ENCODE results near the gene TXNDC5.

DNA sequence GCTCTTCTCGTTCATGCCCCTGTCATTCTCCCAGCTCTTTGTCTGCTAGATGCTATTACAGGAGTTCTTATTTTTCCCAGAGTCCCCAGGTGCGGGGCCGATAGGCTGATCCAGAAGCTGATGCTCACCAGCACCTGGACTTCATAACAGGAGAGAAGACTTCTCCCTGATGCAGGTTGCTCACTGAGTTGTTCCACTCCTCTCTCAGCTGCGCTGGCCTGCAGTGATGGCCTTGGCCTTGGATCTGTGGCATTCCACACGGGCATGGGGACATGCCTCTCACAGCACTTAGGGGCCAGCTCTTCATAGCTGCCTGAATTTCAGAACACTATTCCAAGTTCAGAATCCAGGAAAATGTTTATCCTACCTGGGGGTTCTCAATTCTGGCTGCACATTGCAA is 7.1 kb upstream of the TXNDC5 start:
- no peak for TF ChIP-seq NFE2 (IDR thresholded peaks at IDR 0.05; ENCODE audit: low read depth)
- TF ChIP-seq PHF20 (IDR thresholded peaks at IDR 0.05; ENCODE audit: partially characterized antibody) = no peak
- no peak for TF ChIP-seq ZHX1 (conservative IDR thresholded peaks at IDR 0.05; ENCODE audit: low read length)
- no peak for TF ChIP-seq SRF (CRISPR knock-in tag; IDR thresholded peaks at IDR 0.05)
- no peak for TF ChIP-seq SREBF2 (CRISPR knock-in tag; IDR thresholded peaks at IDR 0.05)
- TF ChIP-seq FOXM1 (IDR thresholded peaks at IDR 0.05; ENCODE audit: low read depth) = no peak
- no peak for TF ChIP-seq FOXM1 (CRISPR knock-in tag; IDR thresholded peaks at IDR 0.05; ENCODE audit: low read depth)
- no peak for TF ChIP-seq CTCF (IDR thresholded peaks at IDR 0.05 in 2 of 3, conservative IDR thresholded peaks at IDR 0.05 in 1 of 3; ENCODE audit: insufficient read depth in 2 of 3, low read depth in 1 of 3, low read length in 3 of 3)
- TF ChIP-seq NFYB (IDR thresholded peaks at IDR 0.05; ENCODE audit: extremely low read depth, insufficient read length) = no peak
- no peak for TF ChIP-seq ZNF232 (CRISPR knock-in tag; IDR thresholded peaks at IDR 0.05)
- TF ChIP-seq NR2C1 (IDR thresholded peaks at IDR 0.05) = no peak
- no peak for TF ChIP-seq NR2C1 (tag; IDR thresholded peaks at IDR 0.05)
- TF ChIP-seq POLR2A (conservative IDR thresholded peaks at IDR 0.05) = no peak
- TF ChIP-seq POLR2AphosphoS2 (IDR thresholded peaks at IDR 0.05; ENCODE audit: low read length) = no peak
- TF ChIP-seq NFIC (IDR thresholded peaks at IDR 0.05) = no peak
